Chondrocyte (in vitro differentiated cells): ENCODE results near the gene TMEM9. TPM values are rescaled to one million over a fixed set of nuclear protein-coding genes. Genes with fewer than 3 reads are reported as not detected.

Source experiments
- DNase-seq: peaks from one replicate; pipeline ENCODE4 v3.0.0; 2021; ENCODE audit warnings: mixed read lengths, low spot score
- H3K27ac Mint-ChIP-seq: one replicate; pipeline ENCODE4 v1.8.0; 2021; ENCODE audit warnings: mild to moderate bottlenecking, moderate library complexity, mixed read lengths; ENCODE audit not compliant: unreplicated experiment
- H3K27me3 Mint-ChIP-seq: 2 replicates; pipeline ENCODE4 v1.8.0; 2021; ENCODE audit warnings: low read depth, mixed read lengths
- H3K36me3 Mint-ChIP-seq: 2 replicates; pipeline ENCODE4 v1.8.0; 2021; ENCODE audit warnings: low read depth, mixed read lengths
- H3K4me1 Mint-ChIP-seq: 2 replicates; pipeline ENCODE4 v1.8.0; 2021; ENCODE audit warnings: low read depth, mild to moderate bottlenecking, mixed read lengths
- H3K4me3 Mint-ChIP-seq: one replicate; pipeline ENCODE4 v1.8.0; 2021; ENCODE audit warnings: mild to moderate bottlenecking, moderate library complexity, mixed read lengths; ENCODE audit not compliant: unreplicated experiment
- H3K9me3 Mint-ChIP-seq: 2 replicates; pipeline ENCODE4 v1.8.0; 2021; ENCODE audit warnings: low read depth, mixed read lengths
- CTCF ChIP-seq: fragments of 200-600 bp; sonication (generic); IDR thresholded peaks from 2 replicates; pipeline ENCODE4 v1.5.0; 2021; ENCODE audit warnings: antibody characterized with exemption, mild to moderate bottlenecking, moderate library complexity
- total RNA-seq: library from RNA; stranded (reverse); gene quantifications from 3 replicates; pipeline ENCODE4 v1.2.1, GENCODE V29; 2021

The TMEM9 gene
- total RNA-seq, 1 donor from 2014 or later = 57.3 TPM

- H3K36me3 Mint-ChIP-seq = peaks cover 1% of the 10 kb centered on the region
- peaks cover 8% of the 10 kb centered on the region for H3K4me1 Mint-ChIP-seq
- peaks cover 8% of the 10 kb centered on the region for H3K9me3 Mint-ChIP-seq
- no peak for TF ChIP-seq CTCF
- no peak overlapping the region for H3K27ac Mint-ChIP-seq
- no peak for DNase-seq
- no peak overlapping the region for H3K4me3 Mint-ChIP-seq
- peaks cover 4% of the 10 kb centered on the region for H3K27me3 Mint-ChIP-seq
Observed at GRCh38 chr1:201175820-201176500, 21.7 kb upstream of the TMEM9 start.

- Mint-ChIP-seq H3K27ac (no peak overlapping the region), H3K9me3 (peaks cover 2% of the 10 kb centered on the region), H3K36me3 (no peaks in the 10 kb centered on the region), H3K4me3 (no peak overlapping the region), H3K4me1 (peaks cover 23% of the 10 kb centered on the region), H3K27me3 (peaks cover 2% of the 10 kb centered on the region)
- no peak for TF ChIP-seq CTCF
- DNase-seq = no peak
Observed at GRCh38 chr1:201173736-201174135, 19.5 kb upstream of the TMEM9 start.

- Mint-ChIP-seq H3K4me3 (no peak overlapping the region), H3K4me1 (peaks cover 23% of the 10 kb centered on the region), H3K36me3 (no peaks in the 10 kb centered on the region), H3K27me3 (peaks cover 2% of the 10 kb centered on the region), H3K9me3 (no peaks in the 10 kb centered on the region), H3K27ac (no peak overlapping the region)
- no peak for DNase-seq
- TF ChIP-seq CTCF = no peak
Observed at GRCh38 chr1:201172999-201173610, 18.8 kb upstream of the TMEM9 start.

- no peak for DNase-seq
- Mint-ChIP-seq H3K4me1 (peaks cover 23% of the 10 kb centered on the region), H3K9me3 (no peaks in the 10 kb centered on the region), H3K4me3 (no peak overlapping the region), H3K27me3 (peaks cover 2% of the 10 kb centered on the region), H3K36me3 (no peaks in the 10 kb centered on the region), H3K27ac (no peak overlapping the region)
- TF ChIP-seq CTCF = no peak
Observed at GRCh38 chr1:201172326-201172725, 18.1 kb upstream of the TMEM9 start.

- peak; percentile 79 for TF ChIP-seq CTCF
- Mint-ChIP-seq H3K4me3 (peak overlapping the region; percentile 80), H3K27ac (peak overlapping the region; percentile 94), H3K36me3 (no peaks in the 10 kb centered on the region), H3K4me1 (peaks cover 29% of the 10 kb centered on the region), H3K27me3 (no peaks in the 10 kb centered on the region), H3K9me3 (no peaks in the 10 kb centered on the region)
- no peak for DNase-seq
Observed at GRCh38 chr1:201171063-201172036, 17.1 kb upstream of the TMEM9 start.
